Gastrocnemius medialis (tissue), 4 donors: Measurements from ENCODE around the gene RBBP8NL.

Experiments used
- CTCF ChIP-seq, 5 experiments: fragments of 450-650 bp in 3 of 5; fragments of 200-600 bp in 2 of 5; sonication (generic) in 2 of 5; IDR thresholded peaks in 4 of 5; conservative IDR thresholded peaks in 1 of 5; 1 replicate in 4 of 5; 2 replicates in 1 of 5; pipeline ENCODE4 v1.5.1; 2016 to 2019; ENCODE audit warnings: antibody characterized with exemption in 5 of 5, mild to moderate bottlenecking in 3 of 5, moderate library complexity in 3 of 5
- POLR2A ChIP-seq, 2 donors: fragments of 450-650 bp; IDR thresholded peaks; one replicate each; pipeline ENCODE4 v1.6.1; 2017; ENCODE audit warnings: antibody characterized with exemption in 2 of 2, mild to moderate bottlenecking in 2 of 2, moderate library complexity in 2 of 2

GRCh38 chr20:62393335-62393665 is 34.0 kb downstream of the RBBP8NL start:
- no peak for TF ChIP-seq CTCF (IDR thresholded peaks at IDR 0.05 in 4 of 5, conservative IDR thresholded peaks at IDR 0.05 in 1 of 5)
- no peak for TF ChIP-seq POLR2A (IDR thresholded peaks at IDR 0.05)
